Measurements from ENCODE around the gene OCEL1. TPM values are rescaled to one million over a fixed set of nuclear protein-coding genes. Genes with fewer than 3 reads are reported as not detected.
A peak's percentile ranks its signal among the peaks of the same experiment; 100 is the strongest.

The OCEL1 gene
- total and polyA plus RNA-seq, 3 donors from 2014 or later = 6.6 to 17.5 (median 13.9) TPM

DNA sequence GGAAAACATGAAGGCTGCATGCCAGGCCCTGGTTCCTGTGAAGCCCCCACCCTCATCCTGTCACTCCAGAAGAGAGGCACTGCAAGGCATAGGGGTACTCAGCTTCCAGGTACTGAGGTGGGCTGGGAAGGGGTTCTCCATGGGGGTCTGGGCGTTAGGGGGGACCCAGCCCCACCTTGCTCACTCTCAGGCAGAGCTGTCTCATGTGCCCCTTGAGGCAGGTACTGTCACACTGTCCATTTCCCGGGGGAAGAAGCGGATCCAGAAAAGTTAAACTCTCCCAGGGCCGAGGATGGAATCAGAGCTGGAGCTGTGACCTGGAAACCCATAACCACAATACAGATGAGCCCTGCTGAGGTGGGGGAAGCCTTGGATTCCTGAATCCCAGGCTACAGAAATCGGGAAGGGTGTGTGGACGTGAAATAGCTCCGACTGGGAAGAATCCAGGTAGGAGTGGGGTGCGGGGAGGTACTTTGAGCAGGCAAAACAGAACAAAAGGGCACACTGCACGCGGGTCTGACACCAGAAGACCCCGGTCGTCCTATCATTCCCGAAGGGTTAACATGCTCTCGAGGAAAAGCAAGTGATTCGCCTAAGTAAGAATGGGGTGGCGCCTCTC is 11.4 kb upstream of the OCEL1 start:
- peak overlapping the region; percentile 92 to 94 for H3K27ac ChIP-seq
- H3K9me3 ChIP-seq = no peaks in the 10 kb centered on the region
- H3K36me3 ChIP-seq (ENCODE audit: low read depth, missing control alignments) = no peaks in the 10 kb centered on the region
- no peak for DNase-seq
- H3K4me1 ChIP-seq = peaks cover 10% of the 10 kb centered on the region
- TF ChIP-seq POLR2A (IDR thresholded peaks at IDR 0.05) = no peak
- TF ChIP-seq, protein P1, sequence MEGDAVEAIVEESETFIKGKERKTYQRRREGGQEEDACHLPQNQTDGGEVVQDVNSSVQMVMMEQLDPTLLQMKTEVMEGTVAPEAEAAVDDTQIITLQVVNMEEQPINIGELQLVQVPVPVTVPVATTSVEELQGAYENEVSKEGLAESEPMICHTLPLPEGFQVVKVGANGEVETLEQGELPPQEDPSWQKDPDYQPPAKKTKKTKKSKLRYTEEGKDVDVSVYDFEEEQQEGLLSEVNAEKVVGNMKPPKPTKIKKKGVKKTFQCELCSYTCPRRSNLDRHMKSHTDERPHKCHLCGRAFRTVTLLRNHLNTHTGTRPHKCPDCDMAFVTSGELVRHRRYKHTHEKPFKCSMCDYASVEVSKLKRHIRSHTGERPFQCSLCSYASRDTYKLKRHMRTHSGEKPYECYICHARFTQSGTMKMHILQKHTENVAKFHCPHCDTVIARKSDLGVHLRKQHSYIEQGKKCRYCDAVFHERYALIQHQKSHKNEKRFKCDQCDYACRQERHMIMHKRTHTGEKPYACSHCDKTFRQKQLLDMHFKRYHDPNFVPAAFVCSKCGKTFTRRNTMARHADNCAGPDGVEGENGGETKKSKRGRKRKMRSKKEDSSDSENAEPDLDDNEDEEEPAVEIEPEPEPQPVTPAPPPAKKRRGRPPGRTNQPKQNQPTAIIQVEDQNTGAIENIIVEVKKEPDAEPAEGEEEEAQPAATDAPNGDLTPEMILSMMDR (IDR thresholded peaks at IDR 0.05) = no peak
- intact Hi-C loops (cut with DNase I; ENCODE audit: low total_unique reads) = no loop called here
- H3K4me3 ChIP-seq = peak overlapping the region; percentile 74 to 87
- WGBS, 2 donors = 8 to 24% methylated on average over 14 to 16 of the region's 16 CpGs
- no peaks in the 10 kb centered on the region for H3K27me3 ChIP-seq

DNA sequence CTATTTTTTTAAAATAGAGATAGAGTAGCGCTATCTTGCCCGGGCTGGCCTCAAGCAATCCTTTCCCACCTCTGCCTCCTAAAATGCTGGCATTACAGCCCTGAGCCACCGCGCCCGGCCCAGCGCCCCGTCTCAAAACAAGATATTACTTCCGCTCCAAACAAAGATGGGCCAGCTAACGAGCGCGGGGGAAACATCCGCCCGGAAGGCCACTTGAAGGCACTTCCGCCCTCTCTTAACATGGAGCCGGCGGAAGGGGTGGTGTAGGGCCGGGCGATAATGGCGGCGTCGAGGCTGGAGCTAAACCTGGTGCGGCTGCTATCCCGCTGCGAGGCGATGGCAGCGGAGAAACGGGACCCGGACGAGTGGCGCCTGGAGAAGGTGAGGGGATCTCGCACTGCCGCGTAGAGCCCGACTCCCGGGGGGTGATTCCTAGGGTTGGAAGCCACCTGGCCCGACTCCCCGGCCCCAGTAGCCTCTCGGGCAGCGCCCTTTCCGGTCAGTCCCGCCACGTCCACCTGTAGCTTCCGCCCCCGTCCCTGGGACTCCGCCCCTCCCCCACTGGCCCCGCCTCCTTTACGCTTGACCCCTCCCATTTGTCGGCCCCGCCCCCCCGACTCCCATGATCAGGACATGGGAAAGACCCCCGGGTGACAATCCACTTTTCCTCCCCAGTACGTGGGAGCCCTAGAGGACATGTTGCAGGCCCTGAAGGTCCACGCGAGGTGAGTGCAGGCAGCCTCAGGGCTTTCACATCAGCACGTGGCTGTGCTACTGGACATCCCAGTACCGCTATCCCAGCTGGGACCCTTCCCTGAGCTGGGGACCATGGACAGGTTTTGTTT is 10.7 kb upstream of the OCEL1 start, which contains the start of gene USE1:
Gene USE1 (plus strand): TSS at position 231 of the 845 bp plus-strand sequence. CDS start 49 bp downstream, at position 280.
- H3K36me3 ChIP-seq (ENCODE audit: low read depth, missing control alignments) = no peaks in the 10 kb centered on the region
- 1 to 3% methylated on average over 26 to 54 of the region's 56 CpGs for WGBS, 2 donors

DNA sequence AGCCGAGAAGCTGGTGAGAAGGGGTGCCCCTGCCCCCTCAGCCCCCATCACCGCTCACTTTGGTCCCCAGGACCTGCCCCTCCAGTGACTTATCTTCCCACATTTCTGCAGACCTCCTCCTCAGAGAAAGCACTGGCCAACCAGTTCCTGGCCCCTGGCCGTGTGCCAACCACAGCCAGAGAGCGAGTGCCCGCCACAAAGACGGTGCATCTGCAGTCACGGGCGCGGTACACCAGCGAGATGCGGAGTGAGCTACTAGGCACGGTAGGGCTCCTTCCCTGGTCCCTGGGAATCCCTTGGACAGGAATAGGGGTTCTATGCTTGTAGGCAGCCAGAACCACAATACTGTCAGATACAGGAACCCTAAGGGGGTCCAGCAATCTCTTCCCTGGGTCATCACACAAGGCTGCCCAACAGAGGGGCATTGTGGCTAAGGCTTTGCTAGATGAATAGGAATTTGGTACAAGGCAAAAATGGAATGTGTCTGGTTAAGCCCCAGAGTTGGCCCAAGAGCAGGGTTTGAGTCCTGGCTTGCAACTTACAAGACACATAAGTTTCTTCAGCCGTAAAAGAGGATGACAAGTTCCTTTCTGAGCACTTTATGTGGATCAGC is 9.9 kb upstream of the OCEL1 start:
- intact Hi-C loops (cut with DNase I; ENCODE audit: low total_unique reads) = no loop called here
- H3K36me3 ChIP-seq (ENCODE audit: low read depth, missing control alignments) = no peaks in the 10 kb centered on the region
- TF ChIP-seq, protein P1 (IDR thresholded peaks at IDR 0.05) = no peak
- no peak for TF ChIP-seq POLR2A (IDR thresholded peaks at IDR 0.05)
- peak overlapping the region; percentile 74 to 87 for H3K4me3 ChIP-seq
- H3K4me1 ChIP-seq = peaks cover 20% of the 10 kb centered on the region
- no peaks in the 10 kb centered on the region for H3K27me3 ChIP-seq
- no peak for DNase-seq
- no peaks in the 10 kb centered on the region for H3K9me3 ChIP-seq
- H3K27ac ChIP-seq = peak overlapping the region in 1 of 2 donors; percentile 92
- WGBS, 2 donors = 39 to 66% methylated on average over 7 to 13 of the region's 13 CpGs

More for the DNA sequence above, 10.7 kb upstream of the OCEL1 start, which contains the start of gene USE1:
- Histone ChIP-seq H3K4me1 (peaks cover 16% of the 10 kb centered on the region), H3K27me3 (no peaks in the 10 kb centered on the region), H3K9me3 (no peaks in the 10 kb centered on the region), H3K27ac (peak within 1 kb of the TSS; percentile 92 to 94), H3K4me3 (peak within 1 kb of the TSS; percentile 74 to 87)
- DNase-seq = peak; percentile 94
- TF ChIP-seq, protein P1 (IDR thresholded peaks at IDR 0.05) = no peak
- no peak for TF ChIP-seq POLR2A (IDR thresholded peaks at IDR 0.05)
- intact Hi-C loops (cut with DNase I; ENCODE audit: low total_unique reads) = no loop called here

DNA sequence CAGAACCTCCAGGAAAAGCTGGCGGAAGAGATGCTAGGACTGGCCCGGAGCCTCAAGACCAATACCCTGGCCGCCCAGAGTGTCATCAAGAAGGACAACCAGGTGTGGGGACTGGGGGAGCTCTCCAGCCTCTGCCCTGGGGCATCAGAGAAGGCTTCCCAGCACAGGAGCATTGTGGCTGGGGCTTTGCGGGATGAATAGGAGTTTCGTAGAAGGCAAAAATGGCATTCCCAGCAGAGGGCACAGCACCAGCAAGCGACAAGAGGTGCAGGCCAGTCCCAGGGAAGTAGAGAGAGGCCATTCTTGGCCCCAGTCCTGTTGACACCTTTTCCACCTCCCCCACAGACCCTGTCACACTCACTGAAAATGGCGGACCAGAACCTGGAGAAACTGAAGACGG is 6.7 kb upstream of the OCEL1 start:
- no peak overlapping the region for H3K4me3 ChIP-seq

More for the DNA sequence above, 6.7 kb upstream of the OCEL1 start:
- WGBS, 2 donors = 94% methylated on average over 8 of the region's 8 CpGs
- Histone ChIP-seq H3K27me3 (no peaks in the 10 kb centered on the region), H3K9me3 (no peaks in the 10 kb centered on the region), H3K4me1 (peaks cover 20% of the 10 kb centered on the region), H3K36me3 (ENCODE audit: low read depth, missing control alignments) (no peaks in the 10 kb centered on the region), H3K27ac (no peak overlapping the region)
- TF ChIP-seq, protein P1 (IDR thresholded peaks at IDR 0.05) = no peak
- no peak for TF ChIP-seq POLR2A (IDR thresholded peaks at IDR 0.05)
- intact Hi-C loops (cut with DNase I; ENCODE audit: low total_unique reads) = no loop called here
- DNase-seq = no peak
